Neural crest cell (in vitro differentiated cells): ENCODE data around the gene KCNA10. TPM values are rescaled to one million over a fixed set of nuclear protein-coding genes. Genes with fewer than 3 reads are reported as not detected.

Experiments
- DNase-seq: peaks from one replicate; pipeline ENCODE4 v3.0.0; 2021; ENCODE audit warnings: low read depth, mixed read lengths, low spot score
- H3K27ac Mint-ChIP-seq: one replicate; pipeline ENCODE4 v1.8.0; 2021; ENCODE audit warnings: mild to moderate bottlenecking, mixed read lengths; ENCODE audit not compliant: unreplicated experiment
- H3K27me3 Mint-ChIP-seq: 2 replicates; pipeline ENCODE4 v1.8.0; 2021; ENCODE audit warnings: low read depth, mild to moderate bottlenecking, mixed read lengths
- H3K36me3 Mint-ChIP-seq: 2 replicates; pipeline ENCODE4 v1.8.0; 2021; ENCODE audit warnings: low read depth, mild to moderate bottlenecking, mixed read lengths
- H3K4me1 Mint-ChIP-seq: 2 replicates; pipeline ENCODE4 v1.8.0; 2021; ENCODE audit warnings: mixed read lengths
- H3K4me3 Mint-ChIP-seq: one replicate; pipeline ENCODE4 v1.8.0; 2021; ENCODE audit warnings: mild to moderate bottlenecking, mixed read lengths
- H3K9me3 Mint-ChIP-seq: 2 replicates; pipeline ENCODE4 v1.8.0; 2021; ENCODE audit warnings: mixed read lengths
- total RNA-seq: library from RNA; stranded (reverse); gene quantifications from 2 replicates; pipeline ENCODE4 v1.2.1, GENCODE V29; 2021
- TF ChIP-seq, protein P1 (sequence below): fragments of 200-600 bp; sonication (generic); conservative IDR thresholded peaks from 2 replicates; pipeline ENCODE4 v1.5.0; 2021; ENCODE audit warnings: antibody characterized with exemption, mild to moderate bottlenecking

Gene KCNA10
- total RNA-seq, 1 donor from 2014 or later, result not detected

DNA sequence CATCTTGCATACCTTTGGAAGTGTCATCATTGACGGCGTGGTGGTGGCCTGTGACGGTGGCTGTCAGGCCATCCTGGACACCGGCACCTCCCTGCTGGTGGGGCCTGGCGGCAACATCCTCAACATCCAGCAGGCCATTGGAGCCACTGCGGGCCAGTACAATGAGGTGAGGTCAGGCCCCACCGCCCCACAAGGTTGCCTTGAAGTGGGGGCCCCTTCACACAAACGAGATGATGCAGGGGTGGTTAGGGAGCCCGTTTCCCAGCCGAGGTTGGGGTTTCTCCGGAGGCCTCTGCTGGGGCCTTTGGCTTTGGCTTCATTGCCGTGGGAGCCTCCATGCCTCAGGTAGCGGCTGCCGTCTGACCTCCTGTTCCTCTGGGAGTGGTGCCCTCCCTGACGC, 29.6 kb downstream of the KCNA10 start:
- Mint-ChIP-seq H3K36me3 (no peaks in the 10 kb centered on the region), H3K9me3 (no peaks in the 10 kb centered on the region), H3K4me3 (no peak overlapping the region), H3K27ac (no peak overlapping the region), H3K4me1 (peaks cover 3% of the 10 kb centered on the region), H3K27me3 (no peaks in the 10 kb centered on the region)
- TF ChIP-seq, protein P1, sequence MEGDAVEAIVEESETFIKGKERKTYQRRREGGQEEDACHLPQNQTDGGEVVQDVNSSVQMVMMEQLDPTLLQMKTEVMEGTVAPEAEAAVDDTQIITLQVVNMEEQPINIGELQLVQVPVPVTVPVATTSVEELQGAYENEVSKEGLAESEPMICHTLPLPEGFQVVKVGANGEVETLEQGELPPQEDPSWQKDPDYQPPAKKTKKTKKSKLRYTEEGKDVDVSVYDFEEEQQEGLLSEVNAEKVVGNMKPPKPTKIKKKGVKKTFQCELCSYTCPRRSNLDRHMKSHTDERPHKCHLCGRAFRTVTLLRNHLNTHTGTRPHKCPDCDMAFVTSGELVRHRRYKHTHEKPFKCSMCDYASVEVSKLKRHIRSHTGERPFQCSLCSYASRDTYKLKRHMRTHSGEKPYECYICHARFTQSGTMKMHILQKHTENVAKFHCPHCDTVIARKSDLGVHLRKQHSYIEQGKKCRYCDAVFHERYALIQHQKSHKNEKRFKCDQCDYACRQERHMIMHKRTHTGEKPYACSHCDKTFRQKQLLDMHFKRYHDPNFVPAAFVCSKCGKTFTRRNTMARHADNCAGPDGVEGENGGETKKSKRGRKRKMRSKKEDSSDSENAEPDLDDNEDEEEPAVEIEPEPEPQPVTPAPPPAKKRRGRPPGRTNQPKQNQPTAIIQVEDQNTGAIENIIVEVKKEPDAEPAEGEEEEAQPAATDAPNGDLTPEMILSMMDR, result no peak
- no peak for DNase-seq

GRCh38 chr1:110488867-110489266, 30.1 kb downstream of the KCNA10 start:
- TF ChIP-seq, protein P1, result no peak
- no peaks in the 10 kb centered on the region for H3K4me1 Mint-ChIP-seq
- H3K36me3 Mint-ChIP-seq, result no peaks in the 10 kb centered on the region
- no peak overlapping the region for H3K27ac Mint-ChIP-seq
- no peaks in the 10 kb centered on the region for H3K9me3 Mint-ChIP-seq
- H3K27me3 Mint-ChIP-seq, result no peaks in the 10 kb centered on the region
- DNase-seq, result no peak
- no peak overlapping the region for H3K4me3 Mint-ChIP-seq

DNA sequence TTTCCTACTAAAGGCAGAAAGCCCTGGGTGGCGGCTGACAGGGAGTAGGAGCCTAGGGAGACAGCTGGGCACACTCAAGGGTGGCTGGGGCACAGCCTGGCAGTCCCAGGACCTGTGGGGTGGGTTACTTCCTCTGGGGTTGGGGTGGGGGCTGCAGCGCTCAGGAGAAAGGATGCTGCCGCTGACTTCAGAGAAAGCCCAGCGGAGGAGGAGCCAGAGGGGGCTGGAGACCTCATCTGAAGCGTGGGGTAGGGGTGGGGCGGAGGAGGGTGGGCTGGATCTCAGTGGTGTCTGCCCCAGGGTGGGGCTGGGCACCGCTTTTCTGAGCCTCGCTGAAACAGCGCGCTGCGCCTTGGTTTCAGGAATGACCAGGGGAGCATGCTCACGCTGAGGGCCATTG, 30.8 kb downstream of the KCNA10 start:
- H3K27me3 Mint-ChIP-seq, result peaks cover 3% of the 10 kb centered on the region
- TF ChIP-seq, protein P1, result no peak
- H3K9me3 Mint-ChIP-seq, result no peaks in the 10 kb centered on the region
- H3K4me1 Mint-ChIP-seq, result no peaks in the 10 kb centered on the region
- H3K36me3 Mint-ChIP-seq, result no peaks in the 10 kb centered on the region
- no peak overlapping the region for H3K27ac Mint-ChIP-seq
- no peak for DNase-seq
- H3K4me3 Mint-ChIP-seq, result no peak overlapping the region

GRCh38 chr1:110487726-110488125, 31.2 kb downstream of the KCNA10 start:
- no peaks in the 10 kb centered on the region for H3K9me3 Mint-ChIP-seq
- H3K27me3 Mint-ChIP-seq, result peaks cover 4% of the 10 kb centered on the region
- no peak overlapping the region for H3K4me3 Mint-ChIP-seq
- no peak overlapping the region for H3K27ac Mint-ChIP-seq
- TF ChIP-seq, protein P1, result no peak
- no peak for DNase-seq
- no peaks in the 10 kb centered on the region for H3K4me1 Mint-ChIP-seq
- no peaks in the 10 kb centered on the region for H3K36me3 Mint-ChIP-seq

GRCh38 chr1:110485725-110486124, 33.2 kb downstream of the KCNA10 start:
- no peaks in the 10 kb centered on the region for H3K4me1 Mint-ChIP-seq
- no peak overlapping the region for H3K27ac Mint-ChIP-seq
- TF ChIP-seq, protein P1, result no peak
- DNase-seq, result no peak
- no peaks in the 10 kb centered on the region for H3K36me3 Mint-ChIP-seq
- H3K4me3 Mint-ChIP-seq, result no peak overlapping the region
- no peaks in the 10 kb centered on the region for H3K9me3 Mint-ChIP-seq
- peaks cover 6% of the 10 kb centered on the region for H3K27me3 Mint-ChIP-seq

DNA sequence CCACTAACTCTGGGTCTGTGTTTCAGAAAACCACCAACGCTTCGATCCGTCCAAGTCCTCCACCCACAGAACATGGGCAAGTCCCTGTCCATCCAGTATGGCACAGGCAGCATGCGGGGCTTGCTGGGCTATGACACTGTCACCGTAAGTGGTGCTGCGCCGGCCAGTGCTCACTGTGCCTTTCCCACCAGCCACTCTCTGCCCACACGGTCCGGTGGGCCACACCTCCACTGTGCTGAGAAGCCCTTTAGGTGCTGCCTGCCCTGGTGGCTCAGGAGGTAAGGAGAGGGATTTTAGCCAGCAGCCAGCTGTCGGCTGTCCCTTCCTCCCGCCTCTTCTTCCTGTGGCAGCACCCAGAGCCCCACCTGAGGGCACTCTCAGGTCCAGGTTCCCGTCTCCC, 34.2 kb downstream of the KCNA10 start:
- Mint-ChIP-seq H3K4me3 (no peak overlapping the region), H3K27ac (no peak overlapping the region), H3K9me3 (no peaks in the 10 kb centered on the region), H3K36me3 (no peaks in the 10 kb centered on the region), H3K4me1 (no peaks in the 10 kb centered on the region), H3K27me3 (peaks cover 6% of the 10 kb centered on the region)
- no peak for DNase-seq
- TF ChIP-seq, protein P1, result no peak
